ENCODE measurements around the gene TERT. TPM values are rescaled to one million over a fixed set of nuclear protein-coding genes. Genes with fewer than 3 reads are reported as not detected.
"Not testable (repeated sequence)": the region's sequence is repeated elsewhere in the genome, so short reads cannot be mapped to it uniquely, and the experiment has no call there.

TERT gene
- total RNA-seq, 2 experiments from 2014 or later = 10.1 to 13.1 TPM

DNA sequence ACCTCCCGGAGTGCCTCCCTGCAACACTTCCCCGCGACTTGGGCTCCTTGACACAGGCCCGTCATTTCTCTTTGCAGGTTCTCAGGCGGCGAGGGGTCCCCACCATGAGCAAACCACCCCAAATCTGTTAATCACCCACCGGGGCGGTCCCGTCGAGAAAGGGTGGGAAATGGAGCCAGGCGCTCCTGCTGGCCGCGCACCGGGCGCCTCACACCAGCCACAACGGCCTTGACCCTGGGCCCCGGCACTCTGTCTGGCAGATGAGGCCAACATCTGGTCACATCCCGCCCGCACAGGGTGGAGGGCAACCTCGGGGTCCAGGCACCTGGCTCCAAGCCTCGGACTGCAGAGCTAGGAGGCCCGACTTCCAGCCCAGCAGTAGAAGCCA is 776 bp upstream of the TERT start:
- no peaks in the 10 kb centered on the region for H3K27me3 Mint-ChIP-seq (ENCODE audit: low read depth)
- peaks cover 10% of the 10 kb centered on the region for H3K36me3 Mint-ChIP-seq (ENCODE audit: low read depth)
- peak overlapping the region; percentile 58 for H3K4me3 Mint-ChIP-seq
- no peak for DNase-seq
- intact Hi-C loops (cut with micrococcal nuclease) = loop anchor here (1.0 kb wide), 2 partner anchors 21 to 50 kb away; partner anchors contain the start of gene CLPTM1L
- CTCF ChIA-PET = interaction anchor here (1.2 kb wide), 1 partner anchor 350 kb away, joined by 3 read pairs; no protein-coding TSS in a partner anchor
- H3K9me3 Mint-ChIP-seq = no peaks in the 10 kb centered on the region
- H3K4me1 Mint-ChIP-seq (ENCODE audit: low read depth) = peaks cover 18% of the 10 kb centered on the region
- H3K27ac Mint-ChIP-seq = no peak overlapping the region

DNA sequence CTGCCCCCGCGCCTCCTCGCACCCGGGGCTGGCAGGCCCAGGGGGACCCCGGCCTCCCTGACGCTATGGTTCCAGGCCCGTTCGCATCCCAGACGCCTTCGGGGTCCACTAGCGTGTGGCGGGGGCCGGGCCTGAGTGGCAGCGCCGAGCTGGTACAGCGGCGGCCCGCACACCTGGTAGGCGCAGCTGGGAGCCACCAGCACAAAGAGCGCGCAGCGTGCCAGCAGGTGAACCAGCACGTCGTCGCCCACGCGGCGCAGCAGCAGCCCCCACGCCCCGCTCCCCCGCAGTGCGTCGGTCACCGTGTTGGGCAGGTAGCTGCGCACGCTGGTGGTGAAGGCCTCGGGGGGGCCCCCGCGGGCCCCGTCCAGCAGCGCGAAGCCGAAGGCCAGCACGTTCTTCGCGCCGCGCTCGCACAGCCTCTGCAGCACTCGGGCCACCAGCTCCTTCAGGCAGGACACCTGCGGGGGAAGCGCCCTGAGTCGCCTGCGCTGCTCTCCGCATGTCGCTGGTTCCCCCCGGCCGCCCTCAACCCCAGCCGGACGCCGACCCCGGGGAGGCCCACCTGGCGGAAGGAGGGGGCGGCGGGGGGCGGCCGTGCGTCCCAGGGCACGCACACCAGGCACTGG is 548 bp downstream of the TERT start:
- H3K27me3 Mint-ChIP-seq (ENCODE audit: low read depth) = no peaks in the 10 kb centered on the region
- peak overlapping the region; percentile 48 for H3K4me3 Mint-ChIP-seq
- H3K9me3 Mint-ChIP-seq = no peaks in the 10 kb centered on the region
- DNase-seq = no peak
- CTCF ChIA-PET = interaction anchor here (0.6 kb wide), 1 partner anchor 534 kb away, joined by 3 read pairs; no protein-coding TSS in a partner anchor
- H3K36me3 Mint-ChIP-seq (ENCODE audit: low read depth) = peaks cover 10% of the 10 kb centered on the region
- intact Hi-C loops (cut with micrococcal nuclease) = no loop called here
- peaks cover 18% of the 10 kb centered on the region for H3K4me1 Mint-ChIP-seq (ENCODE audit: low read depth)
- H3K27ac Mint-ChIP-seq = no peak overlapping the region

DNA sequence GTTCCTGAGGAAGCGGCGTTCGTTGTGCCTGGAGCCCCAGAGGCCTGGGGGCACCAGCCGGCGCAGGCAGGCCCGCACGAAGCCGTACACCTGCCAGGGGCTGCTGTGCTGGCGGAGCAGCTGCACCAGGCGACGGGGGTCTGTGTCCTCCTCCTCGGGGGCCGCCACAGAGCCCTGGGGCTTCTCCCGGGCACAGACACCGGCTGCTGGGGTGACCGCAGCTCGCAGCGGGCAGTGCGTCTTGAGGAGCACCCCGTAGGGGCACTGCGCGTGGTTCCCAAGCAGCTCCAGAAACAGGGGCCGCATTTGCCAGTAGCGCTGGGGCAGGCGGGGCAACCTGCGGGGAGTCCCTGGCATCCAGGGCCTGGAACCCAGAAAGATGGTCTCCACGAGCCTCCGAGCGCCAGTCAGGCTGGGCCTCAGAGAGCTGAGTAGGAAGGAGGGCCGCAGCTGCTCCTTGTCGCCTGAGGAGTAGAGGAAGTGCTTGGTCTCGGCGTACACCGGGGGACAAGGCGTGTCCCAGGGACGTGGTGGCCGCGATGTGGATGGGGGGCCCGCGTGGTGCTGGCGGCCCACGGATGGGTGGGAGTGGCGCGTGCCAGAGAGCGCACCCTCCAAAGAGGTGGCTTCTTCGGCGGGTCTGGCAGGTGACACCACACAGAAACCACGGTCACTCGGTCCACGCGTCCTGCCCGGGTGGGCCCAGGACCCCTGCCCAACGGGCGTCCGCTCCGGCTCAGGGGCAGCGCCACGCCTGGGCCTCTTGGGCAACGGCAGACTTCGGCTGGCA is 1.3 kb downstream of the TERT start:
- no peaks in the 10 kb centered on the region for H3K9me3 Mint-ChIP-seq
- peak overlapping the region; percentile 60 for H3K4me3 Mint-ChIP-seq
- peaks cover 13% of the 10 kb centered on the region for H3K36me3 Mint-ChIP-seq (ENCODE audit: low read depth)
- H3K27me3 Mint-ChIP-seq (ENCODE audit: low read depth) = no peaks in the 10 kb centered on the region
- CTCF ChIA-PET = interaction anchor here (0.6 kb wide), 1 partner anchor 533 kb away, joined by 3 read pairs; no protein-coding TSS in a partner anchor
- H3K4me1 Mint-ChIP-seq (ENCODE audit: low read depth) = peaks cover 18% of the 10 kb centered on the region
- intact Hi-C loops (cut with micrococcal nuclease) = no loop called here
- H3K27ac Mint-ChIP-seq = no peak overlapping the region
- no peak for DNase-seq

DNA sequence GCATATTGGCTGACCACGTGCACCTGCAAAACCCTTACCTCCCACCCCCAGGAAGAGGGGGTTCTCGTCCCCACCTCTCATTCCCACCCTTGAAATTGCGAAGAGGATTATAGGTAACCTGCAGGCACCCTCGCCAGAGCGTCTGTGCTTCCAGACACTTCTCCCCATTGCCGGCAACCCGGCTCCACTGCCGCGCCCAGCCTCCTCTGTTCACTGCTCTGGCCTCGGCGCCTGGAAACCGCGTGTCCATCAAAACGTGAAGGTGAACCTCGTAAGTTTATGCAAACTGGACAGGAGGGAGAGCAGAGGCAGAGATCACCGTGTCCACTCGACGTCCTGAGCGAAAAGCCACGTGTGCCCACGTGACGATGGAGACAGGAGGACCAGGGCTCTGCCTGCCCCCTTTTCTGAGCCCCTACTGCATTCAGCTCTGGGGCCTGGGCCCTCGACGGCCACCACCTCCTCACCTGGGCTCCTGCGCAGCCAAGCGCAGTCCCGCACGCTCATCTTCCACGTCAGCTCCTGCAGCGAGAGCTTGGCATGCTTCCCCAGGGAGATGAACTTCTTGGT is 1.9 kb downstream of the TERT start:
- Mint-ChIP-seq H3K27me3 (ENCODE audit: low read depth) (no peaks in the 10 kb centered on the region), H3K36me3 (ENCODE audit: low read depth) (peaks cover 20% of the 10 kb centered on the region), H3K4me1 (ENCODE audit: low read depth) (peaks cover 18% of the 10 kb centered on the region), H3K27ac (no peak overlapping the region), H3K4me3 (peak overlapping the region; percentile 21), H3K9me3 (peaks cover 4% of the 10 kb centered on the region)
- no peak for DNase-seq
- CTCF ChIA-PET = no interaction called here
- intact Hi-C loops (cut with micrococcal nuclease) = no loop called here

DNA sequence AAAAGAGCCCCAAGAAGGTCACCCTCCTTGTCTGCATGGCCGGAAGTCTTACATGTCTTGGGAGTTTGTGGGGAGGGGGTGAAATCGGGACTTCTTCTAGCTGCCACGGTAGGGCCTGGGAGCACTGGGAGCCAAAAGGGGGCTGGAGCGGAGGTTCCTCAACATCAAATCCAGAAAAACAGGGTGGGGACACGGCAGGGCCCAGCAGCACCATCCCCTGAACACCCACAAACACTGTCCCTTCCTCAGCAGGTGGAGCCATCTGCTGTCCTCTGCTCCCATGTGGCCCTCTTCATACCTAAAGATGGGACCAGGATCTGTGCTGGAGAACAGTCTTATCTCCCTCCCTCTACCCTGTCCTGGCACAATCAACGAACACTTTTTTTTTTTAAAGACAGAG is 2.7 kb downstream of the TERT start:
- peaks cover 24% of the 10 kb centered on the region for H3K36me3 Mint-ChIP-seq (ENCODE audit: low read depth)
- DNase-seq = no peak
- H3K4me1 Mint-ChIP-seq (ENCODE audit: low read depth) = peaks cover 18% of the 10 kb centered on the region
- peaks cover 5% of the 10 kb centered on the region for H3K9me3 Mint-ChIP-seq
- intact Hi-C loops (cut with micrococcal nuclease) = no loop called here
- CTCF ChIA-PET = no interaction called here
- no peaks in the 10 kb centered on the region for H3K27me3 Mint-ChIP-seq (ENCODE audit: low read depth)
- no peak overlapping the region for H3K27ac Mint-ChIP-seq
- H3K4me3 Mint-ChIP-seq = no peak overlapping the region

DNA sequence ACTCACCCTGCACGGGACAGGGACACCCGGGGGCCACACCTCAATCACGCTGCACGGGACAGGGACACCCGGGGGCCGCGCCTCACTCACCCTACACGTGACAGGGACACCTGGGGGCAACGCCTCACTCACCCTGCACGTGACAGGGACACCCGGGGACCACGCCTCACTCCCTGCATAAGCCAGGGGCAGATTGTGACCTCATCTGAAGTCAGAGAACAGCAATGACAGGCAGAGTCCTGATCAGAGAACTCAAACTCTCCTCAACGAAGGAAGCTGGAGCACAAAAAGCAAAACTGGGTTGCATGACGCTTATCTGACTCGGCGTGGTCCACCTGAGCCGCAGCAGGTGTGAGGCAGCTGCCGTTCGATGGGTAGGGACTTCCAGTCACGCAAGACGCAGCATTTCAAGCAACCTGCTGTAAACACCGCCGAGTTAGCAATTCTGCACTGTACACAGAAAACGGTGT is 3.2 kb downstream of the TERT start:
- intact Hi-C loops (cut with micrococcal nuclease) = no loop called here
- DNase-seq = no peak
- Mint-ChIP-seq H3K9me3 (peaks cover 5% of the 10 kb centered on the region), H3K4me3 (no peak overlapping the region), H3K36me3 (ENCODE audit: low read depth) (peaks cover 26% of the 10 kb centered on the region), H3K4me1 (ENCODE audit: low read depth) (peaks cover 18% of the 10 kb centered on the region), H3K27ac (no peak overlapping the region), H3K27me3 (ENCODE audit: low read depth) (no peaks in the 10 kb centered on the region)
- CTCF ChIA-PET = no interaction called here

DNA sequence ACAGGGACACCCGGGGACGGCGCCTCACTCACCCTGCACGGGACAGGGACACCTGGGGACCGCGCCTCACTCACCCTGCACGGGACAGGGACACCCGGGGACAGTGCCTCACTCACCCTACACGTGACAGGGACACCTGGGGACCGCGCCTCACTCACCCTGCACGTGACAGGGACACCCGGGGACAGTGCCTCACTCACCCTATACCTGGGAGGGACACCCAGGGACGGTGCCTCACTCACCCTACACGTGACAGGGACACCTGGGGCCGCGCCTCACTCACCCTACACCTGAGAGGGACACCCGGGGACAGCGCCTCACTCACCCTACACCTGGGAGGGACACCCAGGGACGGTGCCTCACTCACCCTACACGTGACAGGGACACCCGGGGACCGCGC is 3.9 kb downstream of the TERT start:
- H3K27me3 Mint-ChIP-seq (ENCODE audit: low read depth); H3K9me3 Mint-ChIP-seq; CTCF ChIA-PET; H3K27ac Mint-ChIP-seq; intact Hi-C loops (cut with micrococcal nuclease); DNase-seq; H3K4me3 Mint-ChIP-seq: not testable (repeated sequence)
- peaks cover 18% of the 10 kb centered on the region for H3K4me1 Mint-ChIP-seq (ENCODE audit: low read depth)
- peaks cover 30% of the 10 kb centered on the region for H3K36me3 Mint-ChIP-seq (ENCODE audit: low read depth)

DNA sequence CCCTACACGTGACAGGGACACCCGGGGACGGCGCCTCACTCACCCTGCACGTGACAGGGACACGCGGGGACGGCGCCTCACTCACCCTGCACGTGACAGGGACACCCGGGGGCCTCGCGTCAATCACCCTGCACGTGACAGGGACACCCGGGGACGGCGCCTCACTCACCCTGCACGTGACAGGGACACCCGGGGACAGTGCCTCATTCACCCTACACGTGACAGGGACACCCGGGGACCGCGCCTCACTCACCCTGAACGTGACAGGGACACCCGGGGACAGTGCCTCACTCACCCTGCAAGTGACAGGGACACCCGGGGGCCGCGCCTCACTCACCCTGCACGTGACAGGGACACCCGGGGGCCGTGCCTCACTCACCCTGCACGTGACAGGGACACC is 5.3 kb downstream of the TERT start:
- H3K9me3 Mint-ChIP-seq, DNase-seq: not testable (repeated sequence)
- peaks cover 18% of the 10 kb centered on the region for H3K4me1 Mint-ChIP-seq (ENCODE audit: low read depth)

DNA sequence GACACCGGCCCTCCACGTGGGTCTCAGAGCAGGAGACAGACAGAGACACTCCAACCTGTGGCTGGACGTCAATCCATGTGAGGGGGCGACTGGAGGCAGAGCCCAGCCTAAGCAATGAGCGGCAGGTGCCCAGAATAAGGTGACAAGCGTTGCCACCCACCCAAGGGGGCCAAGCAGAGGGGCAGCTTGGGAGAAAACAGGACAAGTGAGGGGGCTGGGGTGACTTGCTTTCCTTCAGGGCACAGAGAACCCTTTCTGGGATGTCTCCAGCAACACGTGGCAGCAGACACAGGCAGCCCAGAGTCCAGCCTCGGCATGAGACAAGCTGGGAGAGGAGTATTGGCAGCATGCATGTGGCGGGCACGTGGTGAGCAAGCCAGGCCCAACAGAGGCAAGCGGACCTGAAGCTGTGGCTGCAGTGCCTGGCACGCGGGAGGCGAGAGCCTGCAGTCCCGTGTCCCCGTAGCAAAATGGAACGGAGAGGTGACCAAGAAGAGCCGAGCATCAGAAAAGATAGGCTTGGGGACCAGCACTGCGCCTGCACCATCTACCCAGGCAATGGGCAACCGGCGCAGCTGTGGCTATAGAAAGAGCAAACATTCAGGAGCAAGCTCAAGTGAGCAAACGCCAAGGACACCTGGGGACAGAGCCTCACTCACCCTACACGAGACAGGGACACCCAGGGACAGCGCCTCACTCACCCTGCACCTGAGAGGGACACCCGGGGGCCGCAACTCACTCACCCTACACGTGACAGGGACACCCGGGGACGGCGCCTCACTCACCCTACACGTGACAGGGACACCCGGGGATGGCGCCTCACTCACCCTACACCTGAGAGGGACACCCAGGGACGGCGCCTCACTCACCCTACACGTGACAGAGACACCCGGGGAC is 6.2 kb downstream of the TERT start:
- peaks cover 16% of the 10 kb centered on the region for H3K4me1 Mint-ChIP-seq (ENCODE audit: low read depth)
- peaks cover 30% of the 10 kb centered on the region for H3K36me3 Mint-ChIP-seq (ENCODE audit: low read depth)
- intact Hi-C loops (cut with micrococcal nuclease) = no loop called here
- no peak for DNase-seq
- H3K27me3 Mint-ChIP-seq (ENCODE audit: low read depth) = no peaks in the 10 kb centered on the region
- CTCF ChIA-PET = interaction anchor here (0.6 kb wide), 1 partner anchor 188 kb away, joined by 3 read pairs; no protein-coding TSS in a partner anchor
- H3K4me3 Mint-ChIP-seq = no peak overlapping the region
- peaks cover 5% of the 10 kb centered on the region for H3K9me3 Mint-ChIP-seq
- peak overlapping the region; percentile 59 for H3K27ac Mint-ChIP-seq

More for the DNA sequence above, 5.3 kb downstream of the TERT start:
- H3K27me3 Mint-ChIP-seq (ENCODE audit: low read depth); H3K4me3 Mint-ChIP-seq; H3K27ac Mint-ChIP-seq; CTCF ChIA-PET; intact Hi-C loops (cut with micrococcal nuclease): not testable (repeated sequence)
- H3K36me3 Mint-ChIP-seq (ENCODE audit: low read depth) = peaks cover 30% of the 10 kb centered on the region

DNA sequence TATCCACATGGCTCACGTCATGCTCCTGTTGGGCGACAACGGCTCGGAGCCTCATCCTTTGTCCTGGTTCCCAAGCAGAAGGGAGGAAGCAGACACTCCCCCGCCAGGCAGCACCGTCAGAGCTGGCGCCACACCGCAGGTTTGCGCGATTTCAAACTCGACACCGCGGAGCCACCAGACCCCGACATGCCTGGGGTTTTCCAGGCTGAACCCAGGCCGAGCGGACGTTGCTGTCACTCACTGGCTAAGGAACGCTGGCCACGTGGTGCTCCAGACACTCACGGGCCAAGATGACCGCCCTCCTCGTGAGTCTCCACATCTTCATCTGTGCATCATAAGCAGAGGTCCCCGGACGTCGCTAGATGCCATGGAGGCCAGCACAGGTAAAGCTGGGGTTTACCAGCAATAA is 9.0 kb downstream of the TERT start:
- CTCF ChIA-PET = no interaction called here
- Mint-ChIP-seq H3K27ac (no peak overlapping the region), H3K9me3 (peaks cover 5% of the 10 kb centered on the region), H3K36me3 (ENCODE audit: low read depth) (peaks cover 23% of the 10 kb centered on the region), H3K4me1 (ENCODE audit: low read depth) (no peaks in the 10 kb centered on the region), H3K27me3 (ENCODE audit: low read depth) (no peaks in the 10 kb centered on the region), H3K4me3 (no peak overlapping the region)
- intact Hi-C loops (cut with micrococcal nuclease) = no loop called here
- DNase-seq = no peak

DNA sequence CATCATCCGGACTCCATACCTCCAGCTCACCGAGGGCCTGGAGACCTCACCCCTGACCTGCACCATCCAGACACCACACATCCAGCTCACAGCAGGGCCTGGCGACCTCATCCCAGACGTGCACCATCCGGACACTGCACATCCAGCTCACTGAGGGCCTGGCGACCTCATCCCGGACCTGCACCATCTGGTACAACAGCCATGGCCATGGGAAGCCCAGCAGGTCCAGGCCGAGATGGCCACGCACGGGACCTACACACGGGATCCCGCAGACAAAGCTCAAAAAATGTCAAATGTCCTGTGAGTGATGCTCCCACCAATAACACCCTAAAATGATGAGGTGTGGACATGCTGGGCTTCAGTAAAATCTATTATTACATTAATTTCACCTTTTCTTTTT is 9.7 kb downstream of the TERT start:
- intact Hi-C loops (cut with micrococcal nuclease) = no loop called here
- peaks cover 5% of the 10 kb centered on the region for H3K9me3 Mint-ChIP-seq
- no peaks in the 10 kb centered on the region for H3K27me3 Mint-ChIP-seq (ENCODE audit: low read depth)
- H3K36me3 Mint-ChIP-seq (ENCODE audit: low read depth) = peaks cover 23% of the 10 kb centered on the region
- CTCF ChIA-PET = interaction anchor here (0.7 to 1.1 kb wide), 2 partner anchors 13 to 95 kb away, joined by 3 to 4 read pairs; no protein-coding TSS in a partner anchor
- no peak overlapping the region for H3K27ac Mint-ChIP-seq
- H3K4me1 Mint-ChIP-seq (ENCODE audit: low read depth) = no peaks in the 10 kb centered on the region
- DNase-seq = no peak
- no peak overlapping the region for H3K4me3 Mint-ChIP-seq

Data from activated naive CD4-positive, alpha-beta T cell treated with anti-CD3 and anti-CD28 coated beads for 36 hours (primary cell).